Lower leg skin (tissue), 3 donors: Measurements from ENCODE around the gene KCTD7.

Experiments used
- CTCF ChIP-seq, 3 donors: fragments of 450-650 bp; IDR thresholded peaks; one replicate each; pipeline ENCODE4 v1.5.1; 2016; ENCODE audit warnings: antibody characterized with exemption in 3 of 3, mild to moderate bottlenecking in 3 of 3, moderate library complexity in 2 of 3
- POLR2A ChIP-seq, 2 donors: fragments of 450-650 bp; IDR thresholded peaks; one replicate each; pipeline ENCODE4 v1.6.1; 2016 to 2017; ENCODE audit warnings: antibody characterized with exemption in 2 of 2, mild to moderate bottlenecking in 1 of 2, moderate library complexity in 1 of 2

GRCh38 chr7:66627151-66627681 is 1.5 kb upstream of the KCTD7 start:
- no peak for TF ChIP-seq CTCF (IDR thresholded peaks at IDR 0.05)
- no peak for TF ChIP-seq POLR2A (IDR thresholded peaks at IDR 0.05)
